Rectal smooth muscle tissue (tissue), 1 donor: ENCODE data around the gene TRAF7.

Experiments used
- H3K27ac ChIP-seq: one replicate; pipeline ENCODE4 v1.7.0; 2013; ENCODE audit warnings: low read depth, low read length, inconsistent platforms
- H3K27me3 ChIP-seq: one replicate; pipeline ENCODE4 v1.7.0; 2013; ENCODE audit warnings: low read length; ENCODE audit not compliant: control insufficient read depth, insufficient read depth
- H3K36me3 ChIP-seq: one replicate; pipeline ENCODE4 v1.7.0; 2013; ENCODE audit warnings: low read length; ENCODE audit not compliant: control insufficient read depth, insufficient read depth
- H3K4me1 ChIP-seq: one replicate; pipeline ENCODE4 v1.7.0; 2013; ENCODE audit warnings: low read length; ENCODE audit not compliant: control insufficient read depth, insufficient read depth
- H3K4me3 ChIP-seq: one replicate; pipeline ENCODE4 v1.7.0; 2013; ENCODE audit warnings: low read length
- H3K9ac ChIP-seq: one replicate; pipeline ENCODE4 v1.7.0; 2013; ENCODE audit warnings: low read length

TRAF7 gene

GRCh38 chr16:2143878-2144485 is 11.6 kb upstream of the TRAF7 start:
- Histone ChIP-seq H3K9ac (no peak overlapping the region), H3K27me3 (no peaks in the 10 kb centered on the region), H3K4me3 (no peak overlapping the region), H3K27ac (no peak overlapping the region), H3K4me1 (peaks cover 2% of the 10 kb centered on the region), H3K36me3 (no peaks in the 10 kb centered on the region)

- H3K4me1 ChIP-seq: peaks cover 5% of the 10 kb centered on the region
Observed at GRCh38 chr16:2145843-2146242, 9.7 kb upstream of the TRAF7 start.

GRCh38 chr16:2147378-2147777 is 8.2 kb upstream of the TRAF7 start:
- Histone ChIP-seq H3K36me3 (peaks cover 4% of the 10 kb centered on the region), H3K9ac (no peak overlapping the region), H3K27ac (no peak overlapping the region), H3K4me1 (peaks cover 5% of the 10 kb centered on the region), H3K27me3 (peaks cover 3% of the 10 kb centered on the region), H3K4me3 (no peak overlapping the region)

More at GRCh38 chr16:2145843-2146242, 9.7 kb upstream of the TRAF7 start:
- Histone ChIP-seq H3K27ac (no peak overlapping the region), H3K9ac (no peak overlapping the region), H3K27me3 (no peaks in the 10 kb centered on the region), H3K36me3 (no peaks in the 10 kb centered on the region), H3K4me3 (no peak overlapping the region)

GRCh38 chr16:2147981-2148671 is 7.5 kb upstream of the TRAF7 start, which contains the start of gene RAB26:
RAB26 (plus strand) TSS chr16:2148625; CDS start chr16:2148784, 159 bp downstream.
- H3K27me3 ChIP-seq: peaks cover 3% of the 10 kb centered on the region
- H3K27ac ChIP-seq: peak within 1 kb of the TSS; percentile 48
- peak within 1 kb of the TSS; percentile 21 for H3K9ac ChIP-seq
- H3K4me1 ChIP-seq: peaks cover 12% of the 10 kb centered on the region
- H3K36me3 ChIP-seq: peaks cover 4% of the 10 kb centered on the region
- peak within 1 kb of the TSS; percentile 62 for H3K4me3 ChIP-seq

GRCh38 chr16:2148714-2149629 is 6.6 kb upstream of the TRAF7 start:
- Histone ChIP-seq H3K4me1 (peaks cover 18% of the 10 kb centered on the region), H3K27ac (no peak overlapping the region), H3K4me3 (peak overlapping the region; percentile 55), H3K9ac (no peak overlapping the region), H3K36me3 (peaks cover 4% of the 10 kb centered on the region), H3K27me3 (peaks cover 3% of the 10 kb centered on the region)

GRCh38 chr16:2149630-2150417 is 5.8 kb upstream of the TRAF7 start:
- peaks cover 4% of the 10 kb centered on the region for H3K36me3 ChIP-seq
- peak overlapping the region; percentile 27 for H3K4me3 ChIP-seq
- peaks cover 3% of the 10 kb centered on the region for H3K27me3 ChIP-seq
- peaks cover 22% of the 10 kb centered on the region for H3K4me1 ChIP-seq
- H3K27ac ChIP-seq: no peak overlapping the region
- no peak overlapping the region for H3K9ac ChIP-seq

- Histone ChIP-seq H3K4me3 (peak overlapping the region; percentile 27), H3K4me1 (peaks cover 22% of the 10 kb centered on the region), H3K36me3 (peaks cover 4% of the 10 kb centered on the region), H3K27me3 (peaks cover 3% of the 10 kb centered on the region), H3K9ac (no peak overlapping the region), H3K27ac (no peak overlapping the region)
Observed at GRCh38 chr16:2150418-2151187, 5.0 kb upstream of the TRAF7 start.

GRCh38 chr16:2151188-2152091 is 4.1 kb upstream of the TRAF7 start:
- Histone ChIP-seq H3K4me1 (peaks cover 26% of the 10 kb centered on the region), H3K9ac (no peak overlapping the region), H3K27ac (no peak overlapping the region), H3K36me3 (peaks cover 4% of the 10 kb centered on the region), H3K4me3 (no peak overlapping the region), H3K27me3 (peaks cover 3% of the 10 kb centered on the region)

GRCh38 chr16:2152695-2153506 is 2.7 kb upstream of the TRAF7 start:
- Histone ChIP-seq H3K9ac (peak overlapping the region; percentile 19), H3K36me3 (peaks cover 4% of the 10 kb centered on the region), H3K27me3 (peaks cover 3% of the 10 kb centered on the region), H3K4me3 (peak overlapping the region; percentile 95), H3K4me1 (peaks cover 38% of the 10 kb centered on the region), H3K27ac (peak overlapping the region; percentile 70)

- peaks cover 4% of the 10 kb centered on the region for H3K36me3 ChIP-seq
- H3K27me3 ChIP-seq: peaks cover 3% of the 10 kb centered on the region
- H3K4me3 ChIP-seq: peak overlapping the region; percentile 95
- H3K27ac ChIP-seq: peak overlapping the region; percentile 84
- peak overlapping the region; percentile 95 for H3K9ac ChIP-seq
- H3K4me1 ChIP-seq: peaks cover 47% of the 10 kb centered on the region
Observed at GRCh38 chr16:2154533-2155090, 970 bp upstream of the TRAF7 start.
